Upper lobe of right lung (tissue), 1 donor: ENCODE data around the gene ANGPTL7. TPM values are rescaled to one million over a fixed set of nuclear protein-coding genes. Genes with fewer than 3 reads are reported as not detected.

Source experiments
- ATAC-seq: fragments of 200-7000 bp; cut with Tn5 transposase; one replicate; pipeline ENCODE4 v1.9.1; 2020; ENCODE audit warnings: mild to moderate bottlenecking, moderate library complexity
- DNase-seq: peaks from one replicate; pipeline ENCODE4 v3.0.0-alpha.2; 2020
- H3K27ac ChIP-seq: fragments of 200-600 bp; one replicate; pipeline ENCODE4 v1.8.0; 2022
- H3K27me3 ChIP-seq: fragments of 200-600 bp; one replicate; pipeline ENCODE4 v1.8.0; 2022; ENCODE audit warnings: mild to moderate bottlenecking
- H3K36me3 ChIP-seq: fragments of 200-600 bp; one replicate; pipeline ENCODE4 v1.8.0; 2022
- H3K4me1 ChIP-seq: fragments of 200-600 bp; one replicate; pipeline ENCODE4 v1.8.0; 2022
- H3K4me3 ChIP-seq: fragments of 200-600 bp; one replicate; pipeline ENCODE4 v1.8.0; 2022; ENCODE audit warnings: mild to moderate bottlenecking
- H3K9me3 ChIP-seq: fragments of 200-600 bp; one replicate; pipeline ENCODE4 v1.8.0; 2022
- CTCF ChIP-seq: fragments of 200-600 bp; IDR thresholded peaks from one replicate; pipeline ENCODE4 v1.8.0; 2022; ENCODE audit warnings: antibody characterized with exemption
- intact Hi-C: fragments of 100-400 bp; cut with DNase I; formaldehyde crosslinking; loops from one replicate; pipeline ENCODE4 v1.11.0; 2022
- total RNA-seq: library from RNA; stranded (reverse); fragmentation: NEBNext Ultra II Directional; extraction: Animal tissue kit (Norgen Biotek cat#: 25700); gene quantifications from one replicate; pipeline ENCODE4 v1.2.1, GENCODE V29; 2021
- donor health status: DM: no; HTN: yes; CAD: no; lungs with severe emphysema.

Gene ANGPTL7
- total RNA-seq, 1 donor from 2014 or later = 1.1 TPM

- Histone ChIP-seq H3K9me3 (no peaks in the 10 kb centered on the region), H3K27me3 (no peaks in the 10 kb centered on the region), H3K27ac (no peak overlapping the region), H3K4me3 (no peak overlapping the region), H3K36me3 (peaks cover 39% of the 10 kb centered on the region), H3K4me1 (no peaks in the 10 kb centered on the region)
- intact Hi-C loops = loop anchor here (10.0 kb wide), 1 partner anchor 1374 kb away; no protein-coding TSS in a partner anchor
- no peak for TF ChIP-seq CTCF
- DNase-seq (no peak), ATAC-seq (peak; percentile 53)
Measured at GRCh38 chr1:11188381-11188780, 774 bp upstream of the ANGPTL7 start.

GRCh38 chr1:11193376-11193775 lies 4.2 kb downstream of the ANGPTL7 start:
- Histone ChIP-seq H3K4me3 (no peak overlapping the region), H3K9me3 (no peaks in the 10 kb centered on the region), H3K27me3 (no peaks in the 10 kb centered on the region), H3K36me3 (peaks cover 68% of the 10 kb centered on the region), H3K27ac (no peak overlapping the region), H3K4me1 (no peaks in the 10 kb centered on the region)
- DNase-seq = no peak
- intact Hi-C loops = no loop called here
- no peak for TF ChIP-seq CTCF
- no peak for ATAC-seq

GRCh38 chr1:11194407-11195176 lies 5.4 kb downstream of the ANGPTL7 start:
- Histone ChIP-seq H3K36me3 (peaks cover 80% of the 10 kb centered on the region), H3K27me3 (no peaks in the 10 kb centered on the region), H3K27ac (no peak overlapping the region), H3K9me3 (no peaks in the 10 kb centered on the region), H3K4me3 (no peak overlapping the region), H3K4me1 (no peaks in the 10 kb centered on the region)
- TF ChIP-seq CTCF = no peak
- DNase-seq = no peak
- no peak for ATAC-seq
- intact Hi-C loops = no loop called here

- no peak for ATAC-seq
- Histone ChIP-seq H3K27ac (no peak overlapping the region), H3K4me1 (no peaks in the 10 kb centered on the region), H3K4me3 (no peak overlapping the region), H3K27me3 (no peaks in the 10 kb centered on the region), H3K36me3 (peaks cover 90% of the 10 kb centered on the region), H3K9me3 (no peaks in the 10 kb centered on the region)
- intact Hi-C loops = no loop called here
- no peak for DNase-seq
- no peak for TF ChIP-seq CTCF
Measured at GRCh38 chr1:11196945-11197344, 7.8 kb downstream of the ANGPTL7 start.

- no peaks in the 10 kb centered on the region for H3K9me3 ChIP-seq
- no peaks in the 10 kb centered on the region for H3K27me3 ChIP-seq
- no peaks in the 10 kb centered on the region for H3K4me1 ChIP-seq
- no peak for ATAC-seq
- no peak for DNase-seq
- no peak overlapping the region for H3K27ac ChIP-seq
- no peak overlapping the region for H3K4me3 ChIP-seq
- intact Hi-C loops = no loop called here
- peaks cover 89% of the 10 kb centered on the region for H3K36me3 ChIP-seq
- TF ChIP-seq CTCF = no peak
Measured at GRCh38 chr1:11197359-11197758, 8.2 kb downstream of the ANGPTL7 start.
